Myocyte (in vitro differentiated cells): ENCODE measurements around the gene OXA1L. TPM values are rescaled to one million over a fixed set of nuclear protein-coding genes. Genes with fewer than 3 reads are reported as not detected.
"Not testable (repeated sequence)": the region's sequence is repeated elsewhere in the genome, so short reads cannot be mapped to it uniquely, and the experiment has no call there.

Experiments used
- DNase-seq: peaks from one replicate; pipeline ENCODE4 v3.0.0-alpha.2; 2012; ENCODE audit warnings: low read depth
- total RNA-seq: library from RNA; depleted of rRNA; stranded (reverse); fragments of >200 nt; gene quantifications from 2 replicates; pipeline ENCODE4 v1.2.3, GENCODE V29; 2014

Gene OXA1L
- total RNA-seq, 1 donor from 2014 or later, result 141 TPM

DNA sequence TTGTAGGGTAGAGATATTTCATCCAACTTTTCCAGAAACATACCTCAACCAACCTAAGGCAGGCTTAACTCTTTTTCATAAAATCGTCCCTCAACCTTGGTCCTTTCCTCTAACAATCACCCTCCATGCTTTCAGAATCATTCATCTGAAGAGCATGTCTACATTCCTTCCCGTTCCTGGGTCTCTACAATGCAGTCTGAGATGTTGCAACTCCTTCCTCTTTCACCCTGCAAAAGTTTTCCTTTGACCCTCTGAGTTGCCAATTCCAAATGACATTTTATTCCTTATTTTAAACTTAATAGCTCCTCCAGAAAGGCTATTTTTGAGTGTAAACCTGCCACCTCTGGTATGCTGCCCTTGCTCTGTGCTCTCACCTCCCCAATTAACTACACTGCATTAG lies 32.0 kb downstream of the OXA1L start:
- no peak for DNase-seq

DNA sequence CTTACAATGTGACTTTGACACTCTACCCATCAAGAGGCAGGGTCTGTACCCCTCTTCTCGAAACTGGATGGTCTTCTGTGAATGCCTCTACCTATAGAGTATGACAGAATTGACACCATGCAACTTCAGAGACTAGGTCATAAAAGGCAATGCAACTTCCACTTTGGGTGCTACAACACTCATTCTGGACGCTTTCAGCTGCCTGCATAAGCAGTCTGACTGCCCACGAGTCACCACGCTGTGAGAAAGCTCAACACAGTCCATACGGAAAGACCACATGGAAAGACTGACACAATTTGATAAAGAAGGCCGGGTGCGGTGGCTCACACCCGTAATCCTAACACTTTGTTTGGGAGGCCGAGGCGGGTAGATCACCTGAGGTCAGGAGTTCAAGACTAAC lies 33.9 kb downstream of the OXA1L start:
- DNase-seq, result no peak

DNA sequence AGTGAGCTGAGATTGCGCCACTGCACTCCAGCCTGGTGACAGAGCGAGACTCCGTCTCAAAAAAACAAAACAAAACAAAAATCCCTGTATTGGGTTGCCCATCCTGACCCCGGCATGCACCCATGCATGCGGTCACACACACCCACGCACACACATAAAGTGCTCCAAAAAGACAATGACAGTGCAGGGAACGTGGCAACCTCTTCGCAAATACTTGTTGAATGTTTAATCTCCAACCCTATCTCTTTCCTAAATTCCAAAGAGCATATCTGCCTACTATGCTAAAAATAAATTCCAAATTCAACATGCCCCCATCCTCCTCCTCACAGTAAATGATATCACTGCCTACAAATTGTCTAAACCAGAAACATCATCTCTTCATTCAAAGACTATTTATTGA lies 35.2 kb downstream of the OXA1L start:
- no peak for DNase-seq

DNA sequence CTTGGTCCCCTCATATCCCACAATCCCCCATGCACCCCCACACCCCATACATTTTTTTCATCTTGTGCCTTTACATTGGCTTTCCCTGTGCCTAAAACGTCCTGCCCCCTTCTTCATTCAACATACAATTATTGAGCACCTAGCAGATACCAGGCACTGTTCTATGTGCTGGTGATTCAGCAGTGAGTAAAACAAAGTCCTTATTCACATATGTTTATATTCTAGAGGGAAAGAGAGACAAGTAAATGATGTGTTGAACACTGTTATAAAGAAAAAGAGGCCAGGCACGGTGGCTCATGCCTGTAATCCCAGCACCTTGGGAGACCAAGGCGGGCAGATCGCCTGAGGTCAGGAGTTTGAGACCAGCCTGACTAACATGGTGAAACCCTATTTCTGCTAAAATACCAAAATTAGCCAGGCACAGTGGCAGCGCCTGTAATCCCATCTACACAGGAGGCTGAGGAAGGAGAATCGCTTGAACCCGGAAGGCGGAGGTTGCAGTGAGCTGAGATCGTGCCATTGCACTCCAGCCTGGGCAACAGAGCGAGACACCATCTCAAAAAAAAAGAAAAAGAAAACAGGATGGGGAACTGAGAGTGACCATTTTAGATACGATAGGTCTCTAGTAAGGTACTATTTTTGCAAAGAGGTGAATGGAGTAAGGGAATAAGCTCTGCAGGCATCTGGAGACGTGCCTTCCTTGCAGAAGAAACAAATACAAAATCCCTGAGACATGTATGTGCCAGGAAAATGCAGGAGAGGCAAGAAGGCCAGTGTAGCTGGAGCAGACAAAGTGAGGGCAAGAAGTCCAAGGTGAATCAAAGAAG lies 36.6 kb downstream of the OXA1L start:
- DNase-seq, result no peak

DNA sequence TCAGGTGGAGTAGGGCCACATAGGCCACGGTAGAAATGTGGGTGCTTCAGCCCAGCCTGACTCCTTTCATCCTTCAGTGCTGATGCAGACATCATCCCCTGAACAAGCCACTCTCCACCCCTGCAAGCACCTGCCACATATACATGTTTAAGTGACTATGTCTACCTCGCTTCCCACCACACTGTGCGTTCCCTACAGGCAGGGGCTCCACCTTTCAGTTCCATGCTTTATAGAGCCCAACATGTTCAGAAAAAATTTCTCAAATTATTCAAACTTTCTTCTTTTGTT lies 37.1 kb downstream of the OXA1L start:
- DNase-seq, result no peak

DNA sequence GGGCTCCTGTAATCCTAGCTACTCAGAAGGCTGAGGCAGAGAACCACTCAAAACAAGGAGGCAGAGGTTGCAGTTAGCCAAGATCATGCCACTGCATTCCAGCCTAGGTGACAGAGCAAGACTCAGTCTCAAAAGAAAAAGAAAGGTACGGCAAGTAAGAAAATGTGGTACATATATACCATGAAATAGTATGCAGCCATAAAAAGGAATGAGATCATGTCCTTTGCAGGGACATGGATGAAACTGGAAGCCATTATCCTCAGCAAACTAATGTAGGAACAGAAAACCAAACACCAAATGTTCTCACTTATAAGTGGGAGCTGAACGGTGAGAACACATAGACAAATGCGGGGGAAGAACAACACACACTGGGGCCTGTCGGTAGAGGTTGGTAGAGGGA lies 38.7 kb downstream of the OXA1L start:
- not testable (repeated sequence) for DNase-seq

DNA sequence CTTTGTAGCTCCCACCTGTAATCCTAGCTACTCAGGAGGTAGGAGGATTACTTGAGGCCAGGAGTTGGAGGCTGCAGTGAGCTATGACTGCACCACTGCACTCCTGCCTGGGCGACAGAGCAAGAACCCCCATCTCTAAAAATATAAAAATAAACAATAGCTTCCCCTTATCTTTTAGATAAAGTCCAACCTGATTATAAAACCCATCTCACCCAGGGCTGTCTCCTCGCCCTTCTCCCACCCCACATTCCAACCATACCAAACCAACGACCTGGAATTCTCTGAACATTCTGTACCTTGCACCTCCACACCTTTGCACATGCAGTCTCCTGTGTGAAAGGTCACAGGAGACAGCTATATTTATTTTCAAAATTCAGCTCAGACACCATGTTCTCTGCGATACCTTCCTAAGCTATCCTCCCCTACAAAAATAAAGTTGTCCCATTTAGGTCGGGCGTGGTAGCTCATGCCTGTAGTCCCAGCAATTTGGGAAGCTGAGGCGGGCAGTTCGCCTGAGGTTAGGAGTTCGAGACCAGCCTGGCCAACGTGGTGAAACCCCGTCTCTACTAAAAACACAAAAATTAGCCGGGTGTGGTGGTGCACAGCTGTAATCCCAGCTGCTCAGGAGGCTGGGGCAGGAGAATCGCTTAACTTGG lies 41.1 kb downstream of the OXA1L start:
- no peak for DNase-seq

DNA sequence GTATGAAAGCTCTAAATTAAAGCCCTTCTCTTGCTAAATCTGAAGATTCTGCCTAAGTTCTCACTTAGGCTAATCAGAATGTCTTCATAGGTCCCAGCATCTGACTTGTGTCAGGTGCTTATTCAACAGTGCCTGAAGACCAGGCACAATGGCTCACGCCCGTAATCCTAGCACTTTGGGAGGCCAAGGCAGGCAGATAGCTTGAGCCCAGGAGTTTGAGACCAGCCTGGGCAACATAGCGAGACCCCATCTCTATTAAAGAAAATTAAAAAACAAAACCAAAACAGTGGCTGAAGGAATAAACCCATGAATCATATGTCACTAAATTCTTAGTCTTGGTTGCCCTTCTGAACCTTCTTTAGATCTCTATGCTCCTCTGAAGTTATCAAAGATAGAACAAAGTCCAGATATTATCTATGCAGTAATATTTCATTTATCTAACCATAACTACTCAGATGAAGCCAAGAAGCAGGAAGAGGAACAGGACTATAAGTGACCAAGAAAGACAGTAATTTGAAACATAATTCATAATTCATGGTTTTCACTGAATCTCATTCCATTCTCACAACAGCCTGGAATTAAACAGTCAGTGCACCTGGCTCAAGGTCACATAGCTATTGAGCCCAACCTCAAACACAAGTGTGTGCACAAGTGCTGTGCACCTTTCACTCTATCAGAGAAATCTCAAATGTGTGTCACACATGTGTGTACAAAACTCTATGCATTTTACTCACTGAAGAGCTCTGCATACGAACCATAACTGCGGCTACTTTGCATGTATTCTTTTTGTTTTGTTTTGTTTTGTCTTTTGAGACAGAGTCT lies 42.1 kb downstream of the OXA1L start:
- DNase-seq, result no peak

DNA sequence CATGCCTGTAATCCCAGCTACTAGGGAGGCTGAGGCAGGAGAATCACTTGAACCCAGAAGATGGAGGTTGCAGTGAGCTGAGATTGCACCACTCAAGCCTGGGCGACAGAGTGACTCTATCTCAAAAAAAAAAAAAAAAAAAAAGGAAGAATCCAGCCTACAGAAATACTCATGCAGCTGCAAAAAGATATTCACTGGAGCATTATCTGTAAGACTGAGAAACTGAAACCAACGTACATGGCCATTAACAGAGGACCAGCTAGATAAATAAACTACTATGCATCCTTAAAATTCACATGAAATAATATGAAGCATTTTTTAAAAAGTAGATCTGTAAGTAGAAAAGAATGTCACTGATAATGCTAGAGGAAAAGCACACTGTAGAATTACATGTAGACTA lies 45.2 kb downstream of the OXA1L start:
- DNase-seq, result no peak

DNA sequence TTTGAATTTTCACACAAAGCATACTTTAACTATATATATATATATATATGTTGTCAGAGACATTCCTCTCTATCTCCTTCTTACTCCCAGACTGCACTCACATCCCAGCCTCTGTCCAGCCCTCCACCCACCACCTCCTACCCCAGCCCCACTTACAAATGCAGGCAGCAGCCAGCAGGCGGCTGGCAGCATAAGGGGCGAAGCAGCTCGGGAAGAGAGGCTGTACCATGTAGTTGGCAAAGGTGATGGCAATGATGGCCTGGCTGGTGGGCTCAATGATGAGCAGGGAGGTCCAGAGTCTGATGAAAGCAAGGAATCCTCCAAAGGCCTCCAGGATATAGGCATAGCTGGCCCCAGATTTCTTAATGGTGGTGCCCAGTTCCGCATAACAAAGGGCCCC lies 46.3 kb downstream of the OXA1L start:
- DNase-seq, result no peak

DNA sequence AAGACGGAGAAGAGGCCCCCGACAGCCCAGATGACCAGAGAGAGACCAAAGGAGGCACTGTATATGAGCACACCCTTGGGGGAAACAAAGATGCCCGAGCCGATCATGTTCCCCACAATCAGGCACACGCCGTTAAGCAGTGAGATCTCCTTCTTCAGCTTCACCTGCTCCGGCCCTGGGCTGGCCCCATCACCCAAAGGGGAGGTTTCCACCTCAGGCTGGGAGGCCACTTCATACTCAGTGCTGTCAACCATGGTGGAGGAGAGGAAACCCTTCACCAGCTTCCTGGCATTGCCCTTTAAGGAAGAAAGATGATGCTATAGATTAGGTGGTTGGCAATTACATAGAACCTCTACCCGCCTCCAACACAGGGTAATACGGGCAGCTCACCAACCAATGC lies 46.7 kb downstream of the OXA1L start:
- no peak for DNase-seq

DNA sequence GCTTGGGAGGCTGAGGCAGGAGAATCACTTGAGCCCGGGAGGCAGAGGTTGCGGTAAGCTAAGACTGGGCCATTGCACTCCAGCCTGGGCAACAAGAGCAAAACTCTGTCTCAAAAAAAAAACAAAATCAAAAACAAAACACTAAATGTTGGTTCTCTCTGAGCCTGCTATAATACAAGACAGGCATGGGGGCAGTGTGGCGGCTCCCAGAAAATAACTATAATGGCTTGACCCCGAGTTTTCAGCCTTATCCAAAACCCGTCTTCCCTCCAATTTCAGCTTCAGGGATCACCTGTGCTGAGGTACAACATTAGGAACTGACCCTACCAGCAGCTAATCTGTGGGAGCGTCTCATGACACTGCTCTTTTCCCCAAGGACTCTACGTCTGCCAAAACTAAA lies 47.9 kb downstream of the OXA1L start:
- no peak for DNase-seq

DNA sequence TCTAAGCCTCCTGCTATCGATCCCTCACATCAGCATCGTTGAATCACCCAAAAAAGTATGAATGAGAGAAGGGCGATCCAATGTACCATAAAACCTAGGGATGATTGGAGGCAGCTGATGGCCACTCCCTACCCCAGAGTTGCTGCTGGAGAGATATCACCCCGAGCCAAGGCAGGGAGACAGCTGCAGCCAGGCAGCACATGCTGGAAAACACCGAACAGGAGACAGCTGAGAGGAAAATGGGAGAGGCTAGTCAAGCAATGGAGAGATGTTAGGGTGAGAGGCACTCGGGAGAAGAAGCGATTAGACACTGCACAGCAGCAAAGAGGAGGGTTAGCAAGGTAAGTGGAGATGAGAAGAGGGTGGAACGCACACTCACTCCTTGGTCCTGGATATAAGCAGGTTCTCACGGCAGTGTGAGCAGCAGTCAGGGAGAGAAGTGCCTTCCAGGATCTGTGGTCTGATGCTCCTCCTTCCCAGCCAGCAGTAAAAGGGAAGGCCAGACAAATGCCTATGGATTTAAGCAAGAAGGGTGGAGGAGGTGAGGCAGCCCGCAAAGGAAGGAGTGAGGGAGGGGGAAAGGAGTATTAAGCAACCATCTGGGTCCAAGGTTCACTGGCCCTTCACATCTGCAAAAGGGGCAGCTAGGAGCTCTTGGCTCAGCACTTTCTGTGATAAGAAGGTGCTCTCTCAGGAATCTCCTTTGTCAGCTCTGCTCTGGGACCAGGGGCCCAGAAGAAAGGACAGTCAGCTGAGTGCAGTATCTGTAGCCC lies 48.6 kb downstream of the OXA1L start, which contains the start of gene SLC7A7:
Gene SLC7A7, minus strand, starts transcription at position 495 of the 773 bp plus-strand sequence. CDS start 2,037 bp downstream, outside the sequence.
- DNase-seq, result peak; percentile 93

DNA sequence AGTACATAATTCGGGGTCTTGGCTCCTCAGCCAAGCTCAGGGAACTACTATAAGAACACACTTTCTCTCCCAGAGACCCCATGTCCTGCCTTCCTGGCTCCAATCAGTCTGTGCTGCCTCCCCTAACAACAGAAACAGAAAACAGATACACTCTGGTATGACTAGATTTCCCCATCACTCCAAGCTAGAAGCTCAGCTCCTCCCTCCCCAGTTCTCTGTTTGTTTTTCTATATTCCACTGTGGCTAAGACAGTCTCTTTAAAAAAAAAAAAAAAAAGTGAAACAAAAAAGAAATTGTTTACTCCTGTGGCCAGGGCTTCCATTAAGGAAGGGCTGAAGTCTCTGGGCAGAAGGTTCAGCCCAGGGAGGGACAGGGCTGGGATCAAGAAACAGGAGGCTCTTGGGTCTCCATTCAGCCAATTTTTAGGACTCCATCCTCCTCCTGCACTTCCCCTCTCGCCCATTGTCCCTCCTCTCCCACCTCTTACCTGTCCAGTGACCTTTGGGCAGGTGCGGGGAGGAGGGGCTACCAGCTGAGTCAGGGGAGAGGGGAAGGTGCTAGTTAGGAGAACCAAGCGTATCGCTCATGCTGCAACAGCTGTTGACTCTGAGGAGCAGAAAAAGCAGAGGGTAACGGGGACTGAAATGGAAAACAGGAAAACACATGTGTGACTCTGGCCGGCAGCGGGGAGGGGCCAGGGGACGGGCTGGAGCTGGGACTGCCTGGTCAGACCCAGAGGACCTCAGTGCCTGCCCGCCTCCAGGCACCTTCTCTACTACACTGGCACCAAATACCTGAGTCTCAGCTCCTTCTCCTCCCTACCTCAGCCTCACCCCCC lies 52.9 kb downstream of the OXA1L start:
- peak; percentile 82 for DNase-seq

DNA sequence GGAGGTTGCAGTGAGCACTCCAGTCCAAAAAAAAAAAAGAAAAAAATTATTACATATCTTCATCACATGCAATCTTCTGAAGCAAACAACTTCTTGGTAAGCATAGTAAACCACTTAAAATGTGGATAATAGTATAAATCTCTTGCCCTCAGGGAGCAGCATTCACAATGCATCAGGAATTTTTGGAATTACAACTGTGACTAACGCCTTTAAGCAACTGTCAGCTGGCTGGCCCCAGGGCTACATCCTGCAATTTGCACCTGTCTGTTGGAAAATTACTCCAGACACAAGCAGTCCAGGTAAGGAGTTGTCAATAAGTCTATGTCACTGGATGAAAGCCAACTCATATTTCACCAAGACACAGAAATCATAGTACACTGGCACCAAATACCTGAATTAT lies 54.2 kb downstream of the OXA1L start:
- DNase-seq, result peak; percentile 39

DNA sequence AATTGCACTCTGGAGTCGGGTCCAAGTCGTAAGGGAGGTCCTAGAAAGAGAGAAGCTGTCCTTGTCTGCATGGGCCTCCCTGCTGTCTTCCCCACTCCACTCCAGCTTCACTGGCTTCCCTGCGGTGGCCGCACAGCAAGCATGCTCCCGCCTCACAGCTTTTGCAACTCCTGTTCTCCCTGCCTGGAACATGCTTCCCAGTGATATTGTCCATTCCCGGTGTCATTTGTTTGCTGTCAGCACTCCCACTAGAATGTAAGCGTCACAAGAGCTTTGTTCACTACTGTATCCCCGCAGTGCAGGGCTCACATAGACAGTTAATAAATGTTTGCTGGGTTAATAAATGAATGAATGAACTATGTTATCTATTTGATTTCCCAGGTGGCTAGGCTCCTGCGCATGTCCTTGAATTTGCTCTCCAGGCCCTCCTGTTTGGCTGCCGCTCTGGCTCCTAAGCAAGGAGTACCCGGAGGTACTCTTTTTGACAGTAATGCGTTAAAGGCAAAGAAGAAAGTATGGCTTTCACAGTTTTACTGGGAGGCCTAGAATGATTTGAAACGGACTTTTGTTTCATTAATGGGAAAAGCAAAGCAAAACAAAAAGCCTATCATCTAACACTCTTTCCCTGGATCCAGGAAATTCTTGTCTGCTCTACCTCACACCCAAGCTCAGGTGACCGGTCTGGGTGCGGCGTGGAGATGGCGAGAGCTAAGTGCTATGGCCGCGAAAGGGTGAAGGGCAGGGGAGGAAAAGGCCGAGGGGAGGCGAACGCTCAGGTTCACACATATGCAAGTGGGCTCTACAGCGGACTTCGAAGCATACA lies 54.9 kb downstream of the OXA1L start:
- no peak for DNase-seq

DNA sequence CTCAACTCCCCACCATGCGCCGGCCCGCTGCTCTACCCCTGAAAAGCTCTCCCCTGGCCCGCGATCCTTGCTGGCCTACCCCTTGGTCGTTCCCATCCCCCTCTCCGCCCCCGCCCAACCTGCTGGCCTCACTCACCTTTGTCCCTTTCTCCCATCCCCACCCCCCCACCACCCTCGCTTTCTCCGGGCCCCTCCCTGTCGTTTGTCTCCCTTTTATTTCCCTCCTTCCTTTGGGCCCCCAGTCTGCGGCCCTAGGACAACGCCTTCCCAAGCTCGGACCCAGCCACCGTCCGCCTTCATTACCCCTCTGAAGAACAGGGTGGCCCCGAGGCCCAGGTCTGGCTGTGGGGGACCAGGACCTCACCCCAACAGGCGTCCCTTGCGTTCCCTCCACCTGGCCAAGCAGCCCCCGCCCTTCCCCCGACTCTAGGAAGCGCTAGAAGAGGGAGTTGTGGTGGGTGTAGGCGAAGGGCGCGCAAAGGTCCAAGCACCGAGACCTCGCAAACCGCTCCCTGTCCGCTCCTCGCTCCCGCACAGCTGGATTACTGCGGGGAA lies 55.6 kb downstream of the OXA1L start:
- DNase-seq, result no peak
